NCI-H2081 (cell line): ENCODE results near the gene ATP5PO.
"Not testable (repeated sequence)": the region's sequence is repeated elsewhere in the genome, so short reads cannot be mapped to it uniquely, and the experiment has no call there.

Experiments used
- DNase-seq, 2 experiments: peaks; one replicate each; lab custom pipeline; 2025; lab: John Stamatoyannopoulos, UW

The ATP5PO gene

DNA sequence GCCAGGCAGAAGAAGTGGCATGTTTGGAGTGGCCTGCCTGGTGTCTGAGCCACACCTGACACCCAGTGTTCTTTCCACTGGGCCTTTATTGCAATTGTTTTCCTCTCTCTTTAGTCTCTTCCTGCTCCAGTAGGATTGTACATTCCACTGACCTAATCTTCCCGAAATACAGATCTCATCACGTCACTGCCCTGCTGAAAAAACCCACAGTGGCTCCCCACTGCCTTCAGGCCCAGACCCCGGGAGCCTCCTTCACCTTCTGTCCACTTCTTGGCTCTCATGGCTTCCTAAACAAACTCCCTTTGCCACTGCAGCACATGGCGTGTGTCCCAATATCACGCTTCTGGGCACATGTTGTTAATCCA is 25.3 kb upstream of the ATP5PO start:
- no peak for DNase-seq

DNA sequence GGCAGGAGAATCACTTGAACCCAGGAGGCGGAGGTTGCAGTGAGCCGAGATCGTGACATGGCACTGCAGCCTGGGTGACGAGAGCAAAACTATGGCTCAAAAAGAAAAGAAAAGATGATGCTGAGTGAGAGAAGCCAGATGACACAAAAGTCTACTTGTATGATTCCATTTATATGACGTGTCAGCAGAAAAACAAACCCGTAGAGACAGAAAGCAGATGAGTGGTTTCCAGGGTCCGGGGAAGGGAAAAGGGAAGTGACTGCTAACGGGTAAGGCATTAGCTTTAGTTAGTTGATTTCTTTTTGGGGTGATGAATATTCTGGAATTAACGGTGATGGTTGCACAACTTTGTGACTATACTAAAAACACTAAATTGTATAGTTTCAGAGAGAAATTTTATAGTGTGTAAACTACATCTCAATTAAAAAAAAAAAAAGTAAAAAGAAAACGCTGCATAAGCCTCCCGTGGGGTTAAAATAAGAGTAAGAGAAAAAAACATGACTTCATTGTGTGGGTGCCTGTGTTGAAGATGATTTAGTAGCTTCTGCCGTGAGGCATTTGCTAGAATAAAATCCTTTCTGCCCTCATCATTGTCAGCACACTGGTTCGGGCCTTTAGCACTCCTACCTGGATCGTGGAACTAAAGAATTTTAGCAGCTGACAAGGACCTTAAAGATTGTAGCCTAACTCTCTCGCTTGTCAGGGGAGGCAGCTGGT is 24.7 kb upstream of the ATP5PO start:
- no peak for DNase-seq

DNA sequence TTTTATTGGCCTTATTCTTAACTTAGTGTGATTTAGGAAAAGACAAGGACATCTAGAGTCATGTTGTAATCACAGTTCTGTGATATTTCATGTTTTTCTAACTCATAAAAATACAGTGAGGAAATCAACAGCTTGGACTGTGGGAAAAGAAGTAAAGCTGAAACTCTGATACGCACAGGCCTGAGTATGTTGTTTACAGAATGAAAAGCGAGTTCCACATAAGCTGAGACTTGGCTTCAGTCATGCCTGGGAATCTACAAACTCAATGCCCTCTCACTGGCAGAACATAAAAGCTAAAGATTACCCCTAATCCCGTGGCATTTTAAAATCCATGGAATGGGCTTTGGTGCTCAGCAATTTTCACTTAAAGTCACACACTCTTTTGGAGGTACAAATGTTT is 23.6 kb upstream of the ATP5PO start:
- DNase-seq, result no peak

DNA sequence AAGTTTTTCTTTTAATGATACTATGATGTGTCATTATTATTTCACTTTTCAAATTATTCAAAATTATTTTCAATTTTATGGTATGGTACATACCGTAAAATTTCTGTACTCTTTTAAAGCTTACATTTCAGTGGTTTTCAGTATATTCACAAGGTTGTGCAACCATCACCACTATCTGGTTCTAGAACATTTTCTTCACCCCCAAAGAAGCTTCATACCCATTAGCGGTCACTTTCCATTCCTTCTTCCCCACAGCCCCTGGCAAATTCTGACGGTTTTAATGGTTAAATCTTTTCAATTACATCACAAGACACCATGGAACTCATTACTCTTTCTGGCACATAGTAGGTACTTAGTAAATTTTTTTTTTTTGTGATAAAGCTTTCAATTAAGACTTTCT is 22.8 kb upstream of the ATP5PO start:
- no peak for DNase-seq

DNA sequence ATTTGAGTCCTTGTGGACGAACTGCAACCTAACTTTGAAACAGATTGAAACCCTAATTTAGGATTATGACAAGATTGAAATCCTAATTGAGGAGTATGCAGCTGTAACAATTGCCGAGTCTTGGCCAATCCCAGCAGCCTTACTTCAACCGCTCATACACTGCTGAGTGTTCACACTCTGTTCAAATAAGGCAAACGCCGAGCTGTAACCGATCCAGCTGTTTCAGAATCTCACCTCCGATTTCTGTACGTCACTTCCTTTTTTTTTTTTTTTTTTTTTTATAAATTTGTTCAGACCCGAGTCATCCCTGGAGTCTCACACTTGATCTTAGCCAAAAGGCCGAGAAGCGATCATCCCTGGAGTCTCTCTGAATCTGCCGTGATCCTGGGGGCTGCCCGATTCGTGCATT is 22.3 kb upstream of the ATP5PO start:
- DNase-seq, result no peak

DNA sequence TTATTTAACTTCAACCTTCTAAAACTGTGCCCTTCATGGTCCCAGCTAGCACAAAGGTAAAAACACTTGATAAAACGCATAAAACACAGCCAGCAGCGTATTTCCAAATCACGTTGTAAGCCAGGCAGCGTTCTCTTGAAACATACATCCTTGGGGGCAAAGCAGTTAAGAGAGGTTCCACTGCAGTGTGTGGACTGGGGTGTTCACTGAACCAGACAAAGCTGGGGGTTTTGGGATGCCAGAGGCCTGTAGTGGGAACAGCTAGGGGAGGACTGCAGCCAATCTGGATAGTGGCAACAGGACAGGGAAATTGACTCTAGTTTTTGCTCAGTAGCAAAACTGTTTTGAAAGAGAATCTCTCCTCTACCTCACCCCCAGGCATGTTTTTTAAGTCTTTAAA is 21.5 kb upstream of the ATP5PO start:
- DNase-seq, result no peak

DNA sequence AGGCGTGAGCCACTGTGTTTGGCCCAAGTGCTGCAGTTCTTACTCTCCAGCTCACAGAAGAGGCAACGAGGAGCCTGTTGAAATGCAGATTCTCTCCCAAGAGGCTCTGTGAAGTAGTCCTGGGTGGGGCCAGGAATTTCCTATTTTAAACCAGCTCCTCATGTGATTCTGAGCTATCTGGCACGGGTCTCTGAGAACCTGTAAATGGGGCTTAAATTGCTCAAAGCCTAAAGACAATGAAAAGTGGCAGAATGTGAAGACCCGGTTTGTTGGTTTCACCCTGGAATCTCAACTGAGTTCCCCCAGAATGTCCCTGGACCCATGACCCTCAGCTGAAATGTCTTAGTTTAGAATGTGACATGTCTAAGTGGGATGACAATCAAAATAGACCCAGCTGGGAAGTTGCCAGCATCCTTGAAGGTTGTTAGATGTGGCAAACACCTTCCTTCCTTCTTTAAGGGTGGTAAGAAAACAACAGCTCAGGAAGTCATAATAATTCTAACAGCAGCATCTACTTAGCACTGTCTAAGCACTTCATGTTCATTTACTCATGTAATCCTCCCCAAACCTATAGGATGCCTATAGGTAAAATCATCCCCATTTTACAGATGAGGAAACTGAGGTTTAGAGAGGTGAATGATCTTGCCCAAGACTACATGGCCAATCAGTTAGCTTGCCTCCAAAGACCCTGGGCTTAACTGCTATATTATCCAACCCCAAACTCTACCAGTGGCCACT is 20.9 kb upstream of the ATP5PO start:
- DNase-seq, result no peak

DNA sequence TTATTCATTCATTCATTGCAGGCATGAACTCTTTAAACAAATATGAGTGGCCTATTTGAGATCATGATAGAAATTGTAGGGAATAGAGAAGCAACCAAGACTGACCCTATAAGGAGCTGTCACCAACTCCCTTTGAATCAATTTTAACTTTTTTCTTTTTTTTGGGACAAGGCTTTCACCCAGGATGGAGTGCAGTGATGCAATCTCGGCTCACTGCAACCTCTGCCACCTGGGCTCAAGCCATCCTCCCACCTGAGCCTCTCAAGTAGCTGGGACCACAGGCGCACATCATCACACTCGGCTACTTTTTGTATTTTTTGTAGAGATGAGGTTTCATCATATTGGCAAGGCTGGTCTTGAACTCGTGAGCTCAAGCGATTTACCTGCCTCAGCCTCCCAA is 17.1 kb upstream of the ATP5PO start:
- DNase-seq, result no peak

DNA sequence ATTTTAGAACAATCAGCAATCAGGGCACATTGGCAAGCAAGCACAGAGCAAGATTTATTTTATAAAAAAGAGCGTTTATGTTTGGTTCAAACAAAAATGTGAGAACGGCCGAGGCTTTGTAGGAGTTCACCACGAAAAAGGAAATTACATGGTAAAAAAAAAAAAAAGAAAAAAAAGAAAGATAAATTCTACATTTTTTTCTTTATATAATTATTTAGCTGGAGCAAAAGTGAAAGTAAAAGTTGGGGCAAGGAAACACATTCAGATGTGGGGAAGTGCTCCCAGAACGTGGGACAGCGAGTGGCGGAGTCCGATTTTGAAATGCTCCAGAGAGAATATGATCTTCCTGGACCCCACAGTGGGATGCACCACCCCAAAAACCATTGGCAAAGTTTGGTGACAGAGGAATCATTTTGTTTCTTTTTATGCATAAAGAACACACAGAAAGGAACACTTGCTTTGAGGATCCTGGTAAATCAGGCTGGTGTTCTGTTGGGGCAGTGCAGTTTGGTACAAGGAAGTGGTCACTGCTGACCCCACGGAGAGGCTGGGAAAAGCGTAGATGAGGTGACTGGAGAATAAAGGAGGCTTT is 16.3 kb upstream of the ATP5PO start:
- DNase-seq, result no peak

DNA sequence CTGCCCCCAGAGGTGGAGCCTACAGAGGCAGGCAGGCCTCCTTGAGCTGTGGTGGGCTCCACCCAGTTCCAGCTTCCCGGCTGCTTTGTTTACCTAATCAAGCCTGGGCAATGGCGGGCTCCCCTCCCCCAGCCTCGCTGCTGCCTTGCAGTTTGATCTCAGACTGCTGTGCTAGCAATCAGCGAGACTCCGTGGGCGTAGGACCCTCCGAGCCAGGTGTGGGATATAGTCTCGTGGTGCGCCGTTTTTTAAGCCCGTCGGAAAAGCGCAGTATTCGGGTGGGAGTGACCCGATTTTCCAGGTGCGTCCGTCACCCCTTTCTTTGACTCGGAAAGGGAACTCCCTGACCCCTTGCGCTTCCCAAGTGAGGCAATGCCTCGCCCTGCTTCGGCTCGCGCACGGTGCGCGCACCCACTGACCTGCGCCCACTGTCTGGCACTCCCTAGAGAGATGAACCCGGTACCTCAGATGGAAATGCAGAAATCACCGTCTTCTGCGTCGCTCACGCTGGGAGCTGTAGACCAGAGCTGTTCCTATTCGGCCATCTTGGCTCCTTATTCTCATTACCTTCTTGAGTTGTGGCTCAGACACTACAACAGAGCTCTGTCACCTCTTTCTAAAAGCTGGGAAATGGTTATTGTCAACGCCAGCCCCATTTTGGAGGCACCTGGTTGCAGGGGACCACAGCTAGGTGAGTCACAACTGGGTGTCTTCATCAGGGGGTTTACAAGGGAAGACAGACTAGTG is 15.6 kb upstream of the ATP5PO start:
- DNase-seq, result peak in 1 of 2 experiments; percentile 44

DNA sequence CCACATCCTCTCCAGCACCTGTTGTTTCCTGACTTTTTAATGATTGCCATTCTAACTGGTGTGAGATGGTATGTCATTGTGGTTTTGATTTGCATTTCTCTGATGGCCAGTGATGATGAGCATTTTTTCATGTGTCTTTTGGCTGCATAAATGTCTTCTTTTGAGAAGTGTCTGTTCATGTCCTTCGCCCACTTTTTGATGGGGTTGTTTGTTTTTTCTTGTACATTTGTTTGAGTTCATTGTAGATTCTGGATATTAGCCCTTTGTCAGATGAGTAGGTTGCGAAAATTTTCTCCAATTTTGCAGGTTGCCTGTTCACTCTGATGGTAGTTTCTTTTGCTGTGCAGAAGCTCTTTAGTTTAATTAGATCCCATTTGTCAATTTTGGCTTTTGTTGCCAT is 10.6 kb upstream of the ATP5PO start:
- DNase-seq, result not testable (repeated sequence)

DNA sequence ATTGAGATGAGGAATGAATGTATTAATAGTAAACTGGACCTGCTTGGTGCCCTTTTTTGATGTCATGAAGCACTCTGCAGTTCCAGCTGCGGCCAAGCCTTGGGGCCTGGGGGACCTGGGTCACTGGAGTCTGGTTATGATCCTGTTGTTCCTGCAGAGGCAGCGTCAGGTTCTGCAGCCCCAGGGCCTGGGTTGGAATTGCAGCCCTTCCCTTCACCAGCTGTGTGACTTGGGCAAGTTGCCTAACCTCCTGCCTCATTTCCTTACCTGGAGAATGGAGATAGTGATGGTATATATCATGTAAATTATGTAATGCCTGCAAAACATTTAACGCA is 9.1 kb upstream of the ATP5PO start:
- no peak for DNase-seq

DNA sequence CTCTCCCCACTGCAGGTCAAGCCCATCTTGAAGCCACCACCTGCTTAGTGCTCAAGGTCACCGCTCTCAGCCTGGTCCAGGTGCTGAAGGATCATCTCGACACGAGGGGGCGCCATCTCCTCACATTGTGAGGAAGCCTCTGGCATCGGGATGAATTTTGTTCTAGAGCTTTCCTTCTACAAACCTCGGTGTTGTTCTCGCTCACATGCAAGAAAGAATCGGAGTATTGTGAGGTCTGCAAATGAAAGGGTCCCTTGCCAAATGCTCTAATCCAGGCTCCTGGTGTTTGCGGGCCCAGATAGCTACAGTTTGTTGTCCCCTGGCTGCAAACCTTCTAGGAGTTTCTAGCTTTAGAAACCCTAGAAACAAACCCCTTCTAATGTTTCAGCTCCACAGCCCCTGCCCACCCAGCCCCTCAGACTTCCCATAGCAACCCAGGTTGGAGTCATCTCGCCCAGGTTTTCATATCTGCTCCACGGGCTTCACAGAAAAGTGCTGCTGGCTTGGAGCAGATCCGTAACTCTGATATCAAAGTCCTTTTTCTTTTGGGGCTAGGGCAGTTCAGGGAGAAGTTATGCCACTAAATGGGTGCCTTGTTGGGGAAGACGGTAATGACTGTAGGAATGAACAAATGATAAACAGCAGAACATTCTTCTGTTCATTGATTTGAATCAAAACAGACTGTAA is 8.6 kb upstream of the ATP5PO start:
- DNase-seq, result peak; percentile 71 to 73

DNA sequence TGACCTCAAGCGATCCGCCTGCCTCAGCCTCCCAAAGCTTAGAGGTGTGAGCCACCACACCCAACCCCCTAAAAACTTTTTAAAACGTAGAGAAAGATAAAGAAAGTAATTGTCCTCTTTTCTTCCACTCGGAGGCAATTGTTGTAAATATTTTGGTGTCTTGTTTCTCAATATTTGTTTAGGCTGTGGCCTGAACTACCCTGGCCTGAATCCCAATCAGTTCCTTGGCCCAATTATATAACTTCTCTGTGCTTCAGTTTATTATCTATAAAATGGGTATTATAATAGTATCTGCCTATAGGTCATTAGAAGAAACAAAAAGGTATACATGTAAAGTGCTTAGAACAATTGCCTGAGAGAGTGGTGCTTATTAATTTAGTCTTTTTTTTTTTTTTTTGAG is 1.8 kb upstream of the ATP5PO start:
- no peak for DNase-seq

DNA sequence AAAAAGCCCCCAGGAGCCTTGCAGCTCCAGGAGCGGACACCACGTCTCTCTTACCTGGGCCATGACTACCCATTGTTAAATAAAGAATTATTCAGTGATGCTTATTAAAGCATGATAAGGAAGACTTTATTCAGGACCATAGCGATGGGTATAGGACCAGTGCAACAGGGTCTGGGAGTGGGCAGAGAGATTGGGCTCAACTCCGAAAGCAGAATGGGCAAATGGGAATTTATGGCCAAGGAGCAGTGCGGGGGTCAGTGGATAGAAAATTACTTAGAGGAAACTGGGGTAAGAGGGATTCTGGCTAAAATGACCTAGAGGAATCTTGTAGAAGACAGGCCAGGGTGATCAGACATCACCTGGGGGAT is 580 bp upstream of the ATP5PO start:
- no peak for DNase-seq

DNA sequence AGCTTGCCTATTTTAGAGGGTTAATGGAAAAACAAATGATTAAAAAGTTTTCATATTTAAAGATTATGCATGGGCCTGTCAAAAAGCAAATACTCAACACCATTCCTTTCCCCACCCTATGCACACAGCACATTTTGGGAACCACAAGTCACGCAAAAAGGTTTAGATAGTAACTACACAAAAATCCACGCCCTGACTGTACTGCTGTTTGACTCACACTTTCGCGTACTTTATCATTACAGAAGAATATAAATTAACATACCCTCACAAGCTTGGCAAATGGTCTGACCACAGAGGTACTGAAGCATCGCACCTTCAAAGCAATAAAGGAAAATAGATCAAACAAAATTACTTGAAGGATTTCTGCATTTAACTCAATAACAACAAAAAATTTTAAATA is 1.4 kb downstream of the ATP5PO start:
- DNase-seq, result no peak

DNA sequence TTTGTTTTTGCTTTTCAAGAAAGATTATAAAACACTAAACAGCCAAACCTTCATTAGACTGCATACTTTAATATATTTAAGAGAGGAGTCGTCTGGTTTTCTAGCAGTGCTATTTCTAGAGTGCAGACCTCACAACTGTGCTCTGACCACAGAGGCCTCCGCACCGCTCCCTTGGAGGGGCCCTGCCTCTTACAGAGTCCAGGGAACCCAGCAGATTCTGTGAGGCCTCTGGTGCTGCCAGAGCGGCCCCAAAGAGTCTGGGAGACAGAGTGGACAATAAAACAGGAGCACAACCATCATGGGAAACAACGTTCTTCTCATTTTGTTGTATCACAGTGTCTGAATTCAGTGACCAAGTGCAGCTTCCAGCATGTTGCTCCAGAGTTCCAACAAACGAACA is 5.8 kb downstream of the ATP5PO start:
- no peak for DNase-seq

DNA sequence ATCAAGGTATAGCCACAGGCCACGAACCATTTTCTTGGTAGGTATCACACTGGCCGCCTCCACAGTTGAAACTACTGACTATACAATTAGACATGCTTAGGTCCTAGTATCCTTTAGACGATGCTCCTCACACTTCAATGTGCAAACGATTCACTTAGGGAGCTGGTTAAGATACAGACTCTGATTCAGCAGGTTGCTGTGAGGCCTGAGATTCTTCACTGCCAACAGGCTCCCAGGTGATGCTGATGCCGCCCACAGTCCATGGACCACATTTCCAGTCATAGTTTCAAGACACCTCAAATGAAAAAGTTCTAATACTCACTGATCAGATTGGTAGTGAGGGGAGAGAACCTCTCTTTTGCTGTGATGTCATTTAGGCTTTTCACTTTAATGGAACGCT is 6.8 kb downstream of the ATP5PO start:
- DNase-seq, result peak in 1 of 2 experiments; percentile 15

DNA sequence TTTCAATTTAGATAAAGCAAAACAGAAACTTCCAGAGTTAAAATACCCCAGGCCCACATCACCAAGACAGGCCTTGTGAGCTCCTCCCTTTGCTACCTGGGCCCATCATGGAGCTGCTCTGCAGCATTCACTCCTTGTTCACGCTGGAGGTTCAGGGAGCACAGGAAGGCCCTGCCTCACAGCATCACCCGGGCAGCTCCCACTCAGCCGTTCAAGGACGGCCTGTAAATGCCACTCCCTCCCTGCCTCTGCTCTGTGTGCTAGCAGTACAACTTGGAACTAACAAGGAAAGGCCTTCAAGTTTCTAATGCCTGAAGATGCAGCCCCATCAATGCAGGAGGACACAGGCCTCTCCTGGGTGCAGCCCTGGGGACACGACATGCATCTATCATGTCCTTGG is 11.6 kb downstream of the ATP5PO start:
- DNase-seq, result no peak

DNA sequence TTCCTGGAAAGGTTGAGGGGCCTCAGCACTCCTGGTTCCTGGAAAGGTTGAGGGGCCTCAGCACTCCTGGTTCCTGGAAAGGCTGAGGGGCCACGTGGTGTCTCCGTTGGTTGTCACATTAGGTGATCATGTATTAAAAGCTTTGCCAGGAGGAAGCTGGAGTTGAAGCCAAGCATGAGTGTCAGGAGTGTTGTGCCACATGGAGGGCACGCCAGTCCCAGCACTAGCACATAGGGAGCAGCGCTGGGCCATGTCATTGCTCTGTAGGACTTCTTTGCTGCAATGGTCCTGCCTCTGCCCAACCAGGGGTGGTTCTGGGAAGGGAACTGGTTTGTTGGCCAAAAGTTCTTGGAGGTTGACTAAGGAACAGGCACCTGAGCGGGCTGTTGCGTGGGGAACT is 13.3 kb downstream of the ATP5PO start:
- no peak for DNase-seq

DNA sequence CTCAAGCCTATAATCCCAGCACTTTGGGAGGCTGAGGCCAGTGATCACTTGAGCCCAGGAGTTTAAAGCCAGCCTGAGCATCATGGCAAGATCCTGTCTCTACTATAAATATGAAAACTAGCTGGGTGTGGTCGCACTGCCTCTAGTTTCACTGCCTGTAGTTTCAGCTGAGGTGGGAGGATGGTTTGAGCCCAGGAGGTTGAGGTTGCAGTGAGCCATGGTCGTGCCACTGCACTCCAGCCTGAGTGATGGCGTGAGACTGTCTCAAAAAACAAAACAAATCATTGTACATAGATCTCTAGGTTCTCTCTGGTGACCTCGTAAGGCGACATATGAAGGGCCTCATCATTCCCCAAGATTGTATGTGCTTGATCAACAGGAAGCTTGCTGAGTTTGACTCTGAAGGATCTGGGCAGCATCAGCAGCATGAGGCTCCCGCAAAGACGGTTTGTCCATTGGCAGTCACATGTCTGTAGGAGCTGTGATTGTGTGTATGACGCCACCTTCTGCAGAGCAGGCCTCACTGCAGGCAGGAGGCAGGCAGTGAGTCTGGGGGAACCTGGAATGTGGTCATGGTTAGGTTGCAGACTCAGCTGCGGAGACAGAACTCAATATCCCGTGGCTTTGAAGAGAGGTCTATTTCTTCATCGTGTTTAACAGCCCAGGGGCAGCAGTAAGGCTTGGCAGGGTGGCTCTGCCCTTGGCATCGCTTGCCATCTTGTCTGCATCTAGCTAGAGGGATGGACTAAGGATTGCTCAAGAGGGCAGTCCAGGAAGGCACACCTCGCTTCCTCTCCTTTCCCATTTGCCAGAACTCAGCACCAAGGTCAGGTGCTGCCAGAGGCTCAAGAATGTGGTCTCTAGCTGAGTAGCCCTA is 14.0 kb downstream of the ATP5PO start:
- peak; percentile 18 to 62 for DNase-seq
